ENCODE measurements around the gene GALNT1.

The GALNT1 gene

GRCh38 chr18:35618289-35618688 is 36.7 kb downstream of the GALNT1 start:
- no peak for DNase-seq (ENCODE audit: low read depth in 2 of 2)

DNA sequence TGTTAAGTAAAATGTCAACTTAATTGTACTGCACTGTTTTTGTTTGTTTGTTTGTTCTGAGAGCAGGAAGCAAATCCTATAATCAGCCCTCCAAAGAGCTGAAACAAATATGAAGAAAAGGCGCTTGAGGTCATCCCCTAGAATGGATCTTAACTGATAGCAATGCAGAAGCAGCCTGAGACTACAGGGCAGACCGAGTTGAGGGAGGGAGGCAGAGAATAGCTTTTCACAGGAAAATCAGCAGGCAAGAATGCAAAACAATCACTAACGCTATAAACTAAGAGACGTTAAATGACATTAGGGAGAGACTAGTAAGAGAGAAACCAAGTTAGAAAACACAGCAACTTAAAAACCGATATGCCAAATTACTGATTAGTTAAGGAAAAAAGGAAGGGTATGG is 37.2 kb downstream of the GALNT1 start:
- DNase-seq (ENCODE audit: low read depth in 2 of 2): no peak

DNA sequence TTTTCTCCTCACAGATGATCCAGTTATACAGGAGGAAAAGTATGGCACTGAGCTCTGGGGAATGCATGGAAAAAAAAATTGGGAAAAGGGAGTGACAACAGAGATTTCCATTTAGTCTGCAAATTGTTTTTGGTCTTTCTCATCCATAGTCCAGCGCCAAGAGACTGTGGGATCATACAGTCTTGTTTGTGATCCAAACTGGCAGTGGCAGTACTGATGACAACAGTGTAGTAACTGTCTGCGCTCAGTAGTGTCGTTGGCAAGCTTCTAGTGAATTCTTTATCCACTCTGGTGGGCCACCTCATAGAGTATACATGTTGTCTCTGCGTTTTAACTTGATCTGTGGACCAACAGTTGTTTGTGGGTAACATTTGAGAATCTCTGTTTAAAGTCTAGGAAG is 37.9 kb downstream of the GALNT1 start:
- no peak for DNase-seq (ENCODE audit: low read depth in 2 of 2)

GRCh38 chr18:35619941-35620340 is 38.4 kb downstream of the GALNT1 start:
- no peak for DNase-seq (ENCODE audit: low read depth in 2 of 2)

DNA sequence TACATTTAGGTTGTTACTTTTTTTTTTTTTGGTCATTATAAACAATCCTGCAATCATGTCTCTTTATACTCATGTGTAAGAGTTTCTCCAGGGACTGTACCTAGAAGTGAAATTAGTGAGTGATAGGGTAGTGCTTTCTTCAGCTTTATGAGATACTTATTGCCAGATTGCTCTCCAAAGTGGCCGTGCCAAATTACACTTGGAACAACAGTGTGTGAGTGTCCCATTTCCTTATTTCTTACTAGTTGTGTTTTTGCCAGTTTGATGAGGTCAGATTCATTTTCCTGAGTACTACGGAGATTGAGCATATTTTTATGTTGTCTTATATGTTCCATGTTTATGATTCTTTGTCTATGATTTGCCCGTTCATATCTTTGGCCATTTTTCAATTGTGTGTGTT is 39.2 kb downstream of the GALNT1 start:
- no peak for DNase-seq (ENCODE audit: low read depth in 2 of 2)

DNA sequence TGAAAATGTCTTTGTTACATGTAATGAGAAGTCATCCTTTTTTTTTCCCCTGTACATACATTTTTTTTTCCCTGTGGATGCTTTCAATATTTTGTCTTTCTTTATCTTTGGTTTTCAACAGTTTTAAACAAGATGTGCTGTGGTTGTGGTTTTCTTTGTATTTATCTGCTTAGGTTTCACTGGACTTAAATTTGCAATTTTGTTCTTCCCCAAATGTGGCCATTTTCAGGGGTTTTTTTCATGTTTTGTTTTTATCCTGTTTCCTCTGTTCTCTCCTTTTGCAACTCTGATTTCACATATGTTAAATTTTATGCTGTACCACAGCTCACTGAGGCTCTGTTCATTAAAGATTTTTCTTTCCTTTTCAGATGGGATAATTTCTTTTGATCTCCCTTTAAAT is 41.7 kb downstream of the GALNT1 start:
- no peak for DNase-seq (ENCODE audit: low read depth in 2 of 2)

GRCh38 chr18:35624146-35624545 is 42.6 kb downstream of the GALNT1 start:
- no peak for DNase-seq (ENCODE audit: low read depth in 2 of 2)

DNA sequence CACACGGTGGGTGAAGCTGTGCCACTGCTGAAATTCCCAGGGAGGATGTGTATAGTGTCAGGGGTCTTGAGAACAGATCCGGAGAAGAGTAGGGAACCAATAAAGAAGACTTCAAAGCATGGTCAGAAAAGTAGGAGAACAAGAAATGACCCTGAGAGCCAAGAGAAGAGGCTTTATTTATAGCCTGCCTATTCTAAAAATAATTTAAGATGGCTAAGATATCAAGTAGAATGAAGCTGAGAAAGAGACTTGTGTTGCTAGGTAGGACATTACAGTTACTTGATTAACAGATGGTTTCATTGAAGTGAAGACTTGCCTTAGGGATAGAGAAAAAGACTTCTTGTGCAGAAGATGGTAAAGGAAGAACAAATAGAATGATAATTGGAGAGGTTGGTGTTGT is 43.7 kb downstream of the GALNT1 start:
- no peak for DNase-seq (ENCODE audit: low read depth in 2 of 2)

GRCh38 chr18:35633761-35634160 is 52.2 kb downstream of the GALNT1 start:
- DNase-seq (ENCODE audit: low read depth in 2 of 2): no peak

DNA sequence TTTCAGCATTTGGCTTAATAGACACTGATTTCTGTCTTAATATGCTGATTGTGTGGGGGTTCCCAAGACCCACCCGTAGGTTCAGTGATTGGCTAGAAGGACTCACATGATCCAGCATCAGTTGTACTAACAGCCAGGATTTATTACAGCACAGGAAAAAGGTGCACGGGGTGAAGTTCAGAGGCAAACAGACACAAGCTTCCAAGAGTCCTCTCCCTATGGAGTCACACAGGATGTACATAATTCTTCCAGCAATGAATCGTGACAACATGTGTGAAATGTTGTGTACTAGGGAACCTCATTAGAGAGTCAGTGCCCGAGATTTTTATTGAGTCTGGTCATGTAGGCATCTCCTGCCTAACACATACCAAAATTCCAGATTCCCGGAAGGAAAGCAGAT is 52.8 kb downstream of the GALNT1 start:
- DNase-seq (ENCODE audit: low read depth in 2 of 2): no peak

- no peak for DNase-seq (ENCODE audit: low read depth in 2 of 2)
Observed at GRCh38 chr18:35635170-35635569, 53.6 kb downstream of the GALNT1 start.

DNA sequence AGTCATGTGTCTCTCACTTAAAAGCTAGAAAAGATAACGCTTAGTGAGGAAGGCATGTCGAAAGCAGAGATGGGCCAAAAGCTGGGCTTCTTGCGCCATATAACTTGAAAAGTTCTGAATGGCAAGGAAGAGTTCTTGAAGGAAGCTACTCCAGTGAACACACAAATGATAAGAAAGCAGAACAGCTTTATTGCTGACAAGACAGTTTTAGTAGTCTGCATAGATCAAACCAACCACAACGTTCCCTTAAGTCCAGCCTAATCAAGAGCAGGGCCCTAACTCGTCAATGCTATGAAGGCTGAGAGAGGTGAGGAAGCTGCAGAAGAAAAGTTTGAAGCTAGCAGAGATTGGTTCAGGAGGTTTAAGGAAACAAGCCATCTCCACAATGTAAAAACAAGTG is 55.7 kb downstream of the GALNT1 start:
- DNase-seq (ENCODE audit: low read depth in 2 of 2): no peak

DNA sequence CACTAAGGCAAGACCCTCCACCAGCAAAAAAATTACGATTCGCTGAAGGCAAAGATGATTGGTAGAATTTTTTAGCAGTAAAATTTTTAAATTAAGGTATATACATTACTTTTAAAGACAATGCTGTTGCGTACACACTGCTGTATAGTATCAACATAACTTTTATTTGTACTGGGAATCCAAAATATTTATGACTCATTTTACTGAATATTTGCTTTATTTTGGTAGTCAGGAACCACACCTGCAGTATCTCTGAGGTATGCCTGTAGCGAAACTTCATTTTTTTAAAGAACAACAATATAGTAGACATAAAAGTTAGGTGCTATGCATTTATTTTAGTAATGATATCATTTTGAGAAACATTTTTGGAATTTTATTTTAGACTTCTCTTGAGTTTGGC is 57.8 kb downstream of the GALNT1 start:
- DNase-seq (ENCODE audit: low read depth in 2 of 2): no peak

- no peak for DNase-seq (ENCODE audit: low read depth in 2 of 2)
Observed at GRCh38 chr18:35641467-35641866, 59.9 kb downstream of the GALNT1 start.

- no peak for DNase-seq (ENCODE audit: low read depth in 2 of 2)
Observed at GRCh38 chr18:35641916-35642315, 60.4 kb downstream of the GALNT1 start.

DNA sequence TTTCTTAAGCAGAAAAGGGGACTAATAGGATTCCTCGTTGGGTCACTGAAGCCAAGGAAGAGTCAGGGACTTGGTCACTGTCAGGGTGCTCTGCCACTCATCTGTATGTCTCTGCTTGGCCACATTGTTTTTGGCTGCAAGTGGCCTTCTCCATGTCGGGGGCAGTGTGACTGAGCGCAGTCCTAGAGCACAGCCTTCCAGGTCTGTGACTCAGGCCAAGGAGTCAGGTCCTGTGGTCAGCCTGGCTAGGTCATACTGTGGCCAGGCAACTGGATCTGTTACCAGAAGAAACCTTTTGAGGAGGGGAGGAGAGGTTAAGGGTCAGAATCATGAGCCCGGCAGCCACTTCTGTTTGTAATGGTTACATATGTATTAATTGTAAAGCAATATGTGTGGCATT is 61.3 kb downstream of the GALNT1 start:
- no peak for DNase-seq (ENCODE audit: low read depth in 2 of 2)

DNA sequence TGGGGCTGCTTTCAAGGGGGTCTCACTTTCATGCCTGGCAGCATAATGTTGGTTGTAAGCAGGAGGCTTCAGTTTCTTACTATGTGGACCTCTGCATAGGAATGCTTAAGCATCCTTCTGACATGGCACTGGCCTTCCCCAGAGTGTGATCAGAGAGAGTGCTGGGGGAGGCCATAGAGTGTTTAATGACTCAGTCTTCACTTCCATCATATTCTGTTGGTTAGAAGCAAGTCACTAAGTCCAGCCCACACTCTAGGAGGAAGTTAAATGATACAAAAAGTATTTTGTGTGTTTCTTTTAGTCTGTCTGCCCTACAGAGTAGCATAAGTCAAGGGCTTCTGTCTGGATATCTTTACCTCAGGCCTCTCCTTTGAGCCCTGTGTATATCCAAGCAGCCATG is 64.9 kb downstream of the GALNT1 start:
- DNase-seq (ENCODE audit: low read depth in 2 of 2): no peak

DNA sequence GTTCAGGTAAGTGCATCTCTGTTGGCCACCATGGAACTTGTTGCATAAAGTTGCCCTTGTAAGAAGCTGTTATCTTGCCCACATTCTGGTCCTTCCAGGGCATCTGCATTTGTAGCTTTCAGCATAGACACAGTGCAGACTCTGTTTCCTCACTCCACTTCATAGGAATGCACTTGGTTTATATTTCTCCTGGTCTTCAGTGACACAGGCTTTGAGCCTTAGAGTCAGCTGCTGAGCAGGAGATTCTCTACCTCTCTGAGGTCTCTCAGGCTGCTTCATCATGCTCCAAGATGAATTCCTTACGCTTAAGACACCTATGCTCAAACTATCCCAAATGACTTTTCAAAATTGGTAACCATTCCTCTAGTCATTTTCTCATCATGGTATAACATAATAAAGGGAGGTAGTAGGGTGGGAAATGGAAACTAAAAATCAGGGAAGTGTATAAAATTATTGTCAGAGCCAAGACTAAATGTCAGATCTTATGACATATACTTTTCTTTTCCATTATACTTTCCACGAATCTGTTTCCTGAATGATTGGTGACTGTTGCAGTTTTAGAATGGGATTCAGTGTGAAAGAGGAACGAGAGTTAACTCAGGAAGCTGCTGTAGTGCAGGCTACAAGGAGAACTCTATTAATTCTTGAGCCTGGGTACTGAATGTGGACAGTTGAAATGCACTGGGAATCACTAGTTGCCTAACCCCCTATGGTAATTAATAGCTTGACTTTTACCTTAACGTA is 72.0 kb downstream of the GALNT1 start:
- no peak for DNase-seq (ENCODE audit: low read depth in 2 of 2)

- DNase-seq (ENCODE audit: low read depth in 2 of 2): no peak
Observed at GRCh38 chr18:35658112-35658511, 76.6 kb downstream of the GALNT1 start.

- DNase-seq (ENCODE audit: low read depth in 2 of 2): no peak
Observed at GRCh38 chr18:35661483-35662146, 80.1 kb downstream of the GALNT1 start.

GRCh38 chr18:35662293-35663062 is 80.9 kb downstream of the GALNT1 start:
- no peak for DNase-seq (ENCODE audit: low read depth in 2 of 2)

- DNase-seq (ENCODE audit: low read depth in 2 of 2): no peak
Observed at GRCh38 chr18:35671966-35672603, 90.5 kb downstream of the GALNT1 start.
